H9 (cell line): ENCODE results near the gene LRRC28. TPM values are rescaled to one million over a fixed set of nuclear protein-coding genes. Genes with fewer than 3 reads are reported as not detected.

Experiments used
- DNase-seq: peaks from one replicate; pipeline ENCODE4 v3.0.0-alpha.2; 2017
- H2AFZ ChIP-seq: one replicate; pipeline ENCODE4 v1.6.1; 2013; ENCODE audit warnings: mild to moderate bottlenecking, low read length, control low read depth, moderate library complexity
- H2AK5ac ChIP-seq: 2 replicates; pipeline ENCODE4 v1.6.1; 2013; ENCODE audit warnings: low read length, control low read depth, mixed read lengths; ENCODE audit not compliant: insufficient read length
- H2BK120ac ChIP-seq: one replicate; pipeline ENCODE4 v1.6.1; 2013; ENCODE audit warnings: low read depth, mild to moderate bottlenecking, low read length, control low read depth, inconsistent platforms; ENCODE audit not compliant: poor library complexity, severe bottlenecking
- H2BK12ac ChIP-seq: 2 replicates; pipeline ENCODE4 v1.6.1; 2013; ENCODE audit warnings: low read length, control low read depth, mixed read lengths, low read depth; ENCODE audit not compliant: insufficient read length
- H2BK15ac ChIP-seq: 2 replicates; pipeline ENCODE4 v1.6.1; 2013; ENCODE audit warnings: low read depth, low read length, control low read depth
- H2BK20ac ChIP-seq: one replicate; pipeline ENCODE4 v1.6.1; 2013; ENCODE audit warnings: low read depth, mild to moderate bottlenecking, low read length, control low read depth, inconsistent platforms; ENCODE audit not compliant: poor library complexity, severe bottlenecking
- H2BK5ac ChIP-seq: 2 replicates; pipeline ENCODE4 v1.6.1; 2013; ENCODE audit warnings: low read length, control low read depth, mixed read lengths; ENCODE audit not compliant: insufficient read length
- H3K14ac ChIP-seq: 2 replicates; pipeline ENCODE4 v1.6.1; 2013; ENCODE audit warnings: low read length, control low read depth; ENCODE audit not compliant: insufficient read depth
- H3K18ac ChIP-seq: 2 replicates; pipeline ENCODE4 v1.6.1; 2013; ENCODE audit warnings: low read depth, mild to moderate bottlenecking, mixed read lengths, low read length, control low read depth; ENCODE audit not compliant: insufficient read length
- H3K23ac ChIP-seq: 2 replicates; pipeline ENCODE4 v1.6.1; 2013; ENCODE audit warnings: low read length, control low read depth, mixed read lengths, low read depth; ENCODE audit not compliant: insufficient read length
- H3K23me2 ChIP-seq: 2 replicates; pipeline ENCODE4 v1.6.1; 2013; ENCODE audit warnings: low read depth, mild to moderate bottlenecking, mixed read lengths, low read length, control low read depth; ENCODE audit not compliant: insufficient read length, poor library complexity, severe bottlenecking
- H3K27ac ChIP-seq: 2 replicates; pipeline ENCODE4 v1.5.1; 2013; ENCODE audit warnings: low read length, control low read depth, mixed read lengths, low read depth; ENCODE audit not compliant: insufficient read length
- H3K27me3 ChIP-seq: 2 replicates; pipeline ENCODE4 v1.6.1; 2013; ENCODE audit warnings: low read length, control low read depth, inconsistent platforms; ENCODE audit not compliant: insufficient read depth
- H3K4ac ChIP-seq: 2 replicates; pipeline ENCODE4 v1.6.1; 2013; ENCODE audit warnings: low read depth, mild to moderate bottlenecking, control low read depth, inconsistent platforms, low read length, moderate library complexity
- H3K4me1 ChIP-seq: 2 replicates; pipeline ENCODE4 v1.6.1; 2013; ENCODE audit warnings: low read length, control low read depth, inconsistent platforms; ENCODE audit not compliant: insufficient read depth
- H3K4me2 ChIP-seq: 2 replicates; pipeline ENCODE4 v1.6.1; 2013; ENCODE audit warnings: low read length, control low read depth, mixed read lengths; ENCODE audit not compliant: insufficient read length, insufficient read depth
- H3K56ac ChIP-seq: 2 replicates; pipeline ENCODE4 v1.6.1; 2013; ENCODE audit warnings: low read depth, mild to moderate bottlenecking, mixed read lengths, low read length, control low read depth; ENCODE audit not compliant: insufficient read length
- H3K79me1 ChIP-seq: 2 replicates; pipeline ENCODE4 v1.6.1; 2013; ENCODE audit warnings: low read depth, mild to moderate bottlenecking, moderate library complexity, low read length, control low read depth, inconsistent platforms; ENCODE audit not compliant: insufficient read depth, poor library complexity, severe bottlenecking
- H3K79me2 ChIP-seq: 2 replicates; pipeline ENCODE4 v1.6.1; 2013; ENCODE audit warnings: low read length, control low read depth, inconsistent platforms; ENCODE audit not compliant: insufficient read depth
- H3K9ac ChIP-seq: 2 replicates; pipeline ENCODE4 v1.6.1; 2013; ENCODE audit warnings: low read length, control low read depth, mixed read lengths; ENCODE audit not compliant: insufficient read length; ENCODE audit errors: extremely low read depth
- H3K9me3 ChIP-seq: one replicate; pipeline ENCODE4 v1.6.1; 2013; ENCODE audit warnings: low read depth, low read length, inconsistent platforms; ENCODE audit not compliant: control insufficient read depth
- H3T11ph ChIP-seq: one replicate; pipeline ENCODE4 v1.6.1; 2013; ENCODE audit warnings: mild to moderate bottlenecking, low read length, control low read depth, inconsistent platforms
- H4K20me1 ChIP-seq: one replicate; pipeline ENCODE4 v1.6.1; 2013; ENCODE audit not compliant: control insufficient read depth, insufficient read length, insufficient read depth
- H4K5ac ChIP-seq: 2 replicates; pipeline ENCODE4 v1.6.1; 2013; ENCODE audit warnings: low read depth, mild to moderate bottlenecking, mixed read lengths, low read length, control low read depth; ENCODE audit not compliant: insufficient read length
- H4K8ac ChIP-seq: replicated peaks from 2 replicates; pipeline ENCODE4 v1.6.1; 2013; ENCODE audit warnings: low read length, control low read depth, mixed read lengths, low read depth; ENCODE audit not compliant: insufficient read length
- H4K91ac ChIP-seq: 2 replicates; pipeline ENCODE4 v1.6.1; 2013; ENCODE audit warnings: low read depth, mild to moderate bottlenecking, moderate library complexity, mixed read lengths, low read length, control low read depth; ENCODE audit not compliant: insufficient read length
- H3K27ac Mint-ChIP-seq, 3 experiments: 2 replicates in 2 of 3; 3 replicates in 1 of 3; pipeline ENCODE4 v1.8.0; 2020 to 2021; ENCODE audit warnings: mixed read lengths in 3 of 3, mild to moderate bottlenecking in 1 of 3, moderate library complexity in 1 of 3
- H3K27me3 Mint-ChIP-seq: 2 replicates; pipeline ENCODE4 v1.8.0; 2021; ENCODE audit warnings: low read depth, mild to moderate bottlenecking, moderate library complexity, mixed read lengths
- H3K36me3 Mint-ChIP-seq, 3 experiments: 2 replicates in 2 of 3; 3 replicates in 1 of 3; pipeline ENCODE4 v1.8.0; 2020 to 2021; ENCODE audit warnings: low read depth in 3 of 3, mixed read lengths in 3 of 3; ENCODE audit not compliant: insufficient read depth in 1 of 3
- H3K4me1 Mint-ChIP-seq, 2 experiments: 2 replicates each; pipeline ENCODE4 v1.8.0; 2020; ENCODE audit warnings: mixed read lengths in 2 of 2
- H3K4me3 Mint-ChIP-seq, 2 experiments: 2 replicates in 1 of 2; 3 replicates in 1 of 2; pipeline ENCODE4 v1.8.0; 2020 to 2021; ENCODE audit warnings: mild to moderate bottlenecking in 2 of 2, mixed read lengths in 2 of 2, moderate library complexity in 1 of 2
- H3K9me3 Mint-ChIP-seq, 2 experiments: 2 replicates in 1 of 2; 3 replicates in 1 of 2; pipeline ENCODE4 v1.8.0; 2020; ENCODE audit warnings: mild to moderate bottlenecking in 2 of 2, mixed read lengths in 2 of 2, moderate library complexity in 1 of 2
- total RNA-seq: library from RNA; stranded (reverse); gene quantifications from 2 replicates; pipeline ENCODE4 v1.2.1, GENCODE V29; 2021
- TF ChIP-seq, protein P1 (sequence below): fragments of 200-600 bp; sonication (generic); conservative IDR thresholded peaks from 3 replicates; pipeline ENCODE4 v1.8.0; 2021; ENCODE audit warnings: antibody characterized with exemption, mild to moderate bottlenecking

LRRC28 gene
- total RNA-seq, 1 experiment from 2014 or later: 17.6 TPM

DNA sequence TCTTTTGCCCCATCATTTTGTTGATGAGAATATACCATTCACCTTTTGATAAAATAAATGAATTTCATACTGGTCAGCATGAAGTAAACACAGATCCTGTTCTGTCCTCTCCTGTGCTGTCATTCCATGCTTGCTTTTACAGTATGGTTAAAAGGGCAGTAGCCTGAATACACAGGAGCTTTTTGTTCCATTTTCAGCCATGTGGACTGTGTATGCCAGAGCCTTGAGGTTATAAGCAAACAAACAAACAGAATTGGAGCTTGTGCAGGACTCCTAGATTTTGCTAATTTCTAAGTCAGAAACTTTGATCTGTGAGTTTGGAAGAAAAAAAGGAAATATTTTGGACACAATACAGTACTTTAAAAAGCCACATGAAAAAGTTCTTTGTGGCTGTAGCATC is 91.9 kb downstream of the LRRC28 start:
- no peak overlapping the region for H2BK15ac ChIP-seq
- H3K9me3 ChIP-seq: no peaks in the 10 kb centered on the region
- H2AK5ac ChIP-seq: no peak overlapping the region
- H4K91ac ChIP-seq: no peak overlapping the region
- no peak overlapping the region for H3K14ac ChIP-seq
- no peaks in the 10 kb centered on the region for H3K36me3 Mint-ChIP-seq
- no peak overlapping the region for H4K8ac ChIP-seq
- no peak overlapping the region for H3K4me3 Mint-ChIP-seq
- H3K27ac Mint-ChIP-seq: no peak overlapping the region
- H2BK5ac ChIP-seq: no peak overlapping the region
- no peaks in the 10 kb centered on the region for H3K4me1 ChIP-seq
- no peaks in the 10 kb centered on the region for H4K20me1 ChIP-seq
- no peak overlapping the region for H2AFZ ChIP-seq
- no peak overlapping the region for H3K4me2 ChIP-seq
- no peak overlapping the region for H2BK12ac ChIP-seq
- no peak overlapping the region for H4K5ac ChIP-seq
- no peaks in the 10 kb centered on the region for H3K23me2 ChIP-seq
- no peak overlapping the region for H3K27ac ChIP-seq
- H2BK20ac ChIP-seq: no peak overlapping the region
- H3K9me3 Mint-ChIP-seq: no peaks in the 10 kb centered on the region
- no peak for DNase-seq
- no peak overlapping the region for H3T11ph ChIP-seq
- TF ChIP-seq, protein P1, sequence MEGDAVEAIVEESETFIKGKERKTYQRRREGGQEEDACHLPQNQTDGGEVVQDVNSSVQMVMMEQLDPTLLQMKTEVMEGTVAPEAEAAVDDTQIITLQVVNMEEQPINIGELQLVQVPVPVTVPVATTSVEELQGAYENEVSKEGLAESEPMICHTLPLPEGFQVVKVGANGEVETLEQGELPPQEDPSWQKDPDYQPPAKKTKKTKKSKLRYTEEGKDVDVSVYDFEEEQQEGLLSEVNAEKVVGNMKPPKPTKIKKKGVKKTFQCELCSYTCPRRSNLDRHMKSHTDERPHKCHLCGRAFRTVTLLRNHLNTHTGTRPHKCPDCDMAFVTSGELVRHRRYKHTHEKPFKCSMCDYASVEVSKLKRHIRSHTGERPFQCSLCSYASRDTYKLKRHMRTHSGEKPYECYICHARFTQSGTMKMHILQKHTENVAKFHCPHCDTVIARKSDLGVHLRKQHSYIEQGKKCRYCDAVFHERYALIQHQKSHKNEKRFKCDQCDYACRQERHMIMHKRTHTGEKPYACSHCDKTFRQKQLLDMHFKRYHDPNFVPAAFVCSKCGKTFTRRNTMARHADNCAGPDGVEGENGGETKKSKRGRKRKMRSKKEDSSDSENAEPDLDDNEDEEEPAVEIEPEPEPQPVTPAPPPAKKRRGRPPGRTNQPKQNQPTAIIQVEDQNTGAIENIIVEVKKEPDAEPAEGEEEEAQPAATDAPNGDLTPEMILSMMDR: no peak
- no peaks in the 10 kb centered on the region for H3K27me3 Mint-ChIP-seq
- no peak overlapping the region for H3K4ac ChIP-seq
- no peak overlapping the region for H3K18ac ChIP-seq
- no peaks in the 10 kb centered on the region for H3K79me2 ChIP-seq
- H3K27me3 ChIP-seq: no peaks in the 10 kb centered on the region
- no peak overlapping the region for H3K23ac ChIP-seq
- no peak overlapping the region for H3K56ac ChIP-seq
- H3K9ac ChIP-seq: no peak overlapping the region
- no peaks in the 10 kb centered on the region for H3K4me1 Mint-ChIP-seq
- H2BK120ac ChIP-seq: no peak overlapping the region
- no peaks in the 10 kb centered on the region for H3K79me1 ChIP-seq
